SU-DHL-6 (cell line): ENCODE measurements around the gene TMEM221.

Source experiments
- CTCF ChIP-seq: fragments of 200-600 bp; sonication (generic); IDR thresholded peaks from one replicate; pipeline ENCODE4 v1.5.1; 2017; ENCODE audit warnings: antibody characterized with exemption, mild to moderate bottlenecking, low read length, moderate library complexity; ENCODE audit not compliant: insufficient read depth, poor library complexity, severe bottlenecking
- EZH2phosphoT487 ChIP-seq: fragments of 200-600 bp; sonication (generic), shearing (Covaris generic); conservative IDR thresholded peaks from 2 replicates; pipeline ENCODE4 v1.6.1; 2018; ENCODE audit warnings: mild to moderate bottlenecking, antibody characterized with exemption, low read length, moderate library complexity, mixed read lengths

- TF ChIP-seq EZH2phosphoT487 (no peak), CTCF (no peak)
Observed at GRCh38 chr19:17436874-17437267, 11.6 kb downstream of the TMEM221 start.
